Measurements from ENCODE around the gene BRD3OS. TPM values are rescaled to one million over a fixed set of nuclear protein-coding genes. Genes with fewer than 3 reads are reported as not detected.
A peak's percentile ranks its signal among the peaks of the same experiment; 100 is the strongest.

The BRD3OS gene
- total and polyA plus RNA-seq, 9 donors, result 14.5 to 28.1 (median 21.1) TPM

DNA sequence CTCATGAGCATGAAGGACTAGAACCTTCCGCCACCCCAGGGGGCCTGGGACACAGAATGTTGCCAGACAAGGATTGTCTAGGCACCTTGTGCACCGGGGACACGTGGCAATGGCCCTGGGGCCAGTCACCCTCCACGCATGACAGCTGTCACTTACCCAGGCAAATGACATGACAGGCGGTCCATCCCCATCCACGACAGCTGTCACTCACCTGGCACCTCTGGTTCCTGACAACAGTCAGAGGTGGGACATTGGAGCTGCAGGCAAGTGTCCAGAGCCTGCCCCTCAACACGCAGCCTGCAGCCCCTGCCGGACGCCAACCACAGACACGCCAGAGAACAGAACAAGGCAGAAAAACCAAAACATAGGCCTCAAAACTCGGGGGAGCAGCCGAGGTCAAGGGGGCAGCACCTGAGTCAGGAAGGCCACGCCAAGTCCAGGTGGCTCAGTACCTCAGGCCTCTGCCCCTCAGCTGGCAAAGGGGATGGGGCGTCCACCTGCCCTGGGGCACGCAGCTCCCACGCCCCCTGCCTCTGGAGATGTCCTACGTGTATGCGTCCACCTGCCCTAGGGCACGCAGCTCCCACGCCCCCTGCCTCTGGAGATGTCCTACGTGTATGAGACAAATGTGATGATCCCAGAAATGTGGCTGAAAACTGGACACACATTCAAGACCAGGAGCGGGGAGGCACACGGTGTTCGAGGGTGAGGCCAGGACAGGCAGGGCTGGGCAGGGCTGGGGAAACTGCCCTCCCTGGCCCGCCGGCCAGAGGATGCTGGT lies 47.7 kb upstream of the BRD3OS start:
- peak in 2 of 5 donors; percentile 11 to 32 for DNase-seq
- TF ChIP-seq, protein P1, sequence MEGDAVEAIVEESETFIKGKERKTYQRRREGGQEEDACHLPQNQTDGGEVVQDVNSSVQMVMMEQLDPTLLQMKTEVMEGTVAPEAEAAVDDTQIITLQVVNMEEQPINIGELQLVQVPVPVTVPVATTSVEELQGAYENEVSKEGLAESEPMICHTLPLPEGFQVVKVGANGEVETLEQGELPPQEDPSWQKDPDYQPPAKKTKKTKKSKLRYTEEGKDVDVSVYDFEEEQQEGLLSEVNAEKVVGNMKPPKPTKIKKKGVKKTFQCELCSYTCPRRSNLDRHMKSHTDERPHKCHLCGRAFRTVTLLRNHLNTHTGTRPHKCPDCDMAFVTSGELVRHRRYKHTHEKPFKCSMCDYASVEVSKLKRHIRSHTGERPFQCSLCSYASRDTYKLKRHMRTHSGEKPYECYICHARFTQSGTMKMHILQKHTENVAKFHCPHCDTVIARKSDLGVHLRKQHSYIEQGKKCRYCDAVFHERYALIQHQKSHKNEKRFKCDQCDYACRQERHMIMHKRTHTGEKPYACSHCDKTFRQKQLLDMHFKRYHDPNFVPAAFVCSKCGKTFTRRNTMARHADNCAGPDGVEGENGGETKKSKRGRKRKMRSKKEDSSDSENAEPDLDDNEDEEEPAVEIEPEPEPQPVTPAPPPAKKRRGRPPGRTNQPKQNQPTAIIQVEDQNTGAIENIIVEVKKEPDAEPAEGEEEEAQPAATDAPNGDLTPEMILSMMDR (IDR thresholded peaks at IDR 0.05), result no peak
- TF ChIP-seq POLR2A (IDR thresholded peaks at IDR 0.05) (no peak), EP300 (IDR thresholded peaks at IDR 0.05) (no peak)
- Histone ChIP-seq H3K9me3 (no peaks in the 10 kb centered on the region), H3K4me3 (no peak overlapping the region), H3K27me3 (no peaks in the 10 kb centered on the region), H3K36me3 (no peaks in the 10 kb centered on the region), H3K27ac (no peak overlapping the region), H3K4me1 (ENCODE audit: insufficient read depth) (peaks cover 11% of the 10 kb centered on the region)
- 90 to 93% (median 92%) methylated on average over 25 to 26 of the region's 26 CpGs for WGBS, 3 donors
- intact Hi-C loops (cut with DNase I), result no loop called here

DNA sequence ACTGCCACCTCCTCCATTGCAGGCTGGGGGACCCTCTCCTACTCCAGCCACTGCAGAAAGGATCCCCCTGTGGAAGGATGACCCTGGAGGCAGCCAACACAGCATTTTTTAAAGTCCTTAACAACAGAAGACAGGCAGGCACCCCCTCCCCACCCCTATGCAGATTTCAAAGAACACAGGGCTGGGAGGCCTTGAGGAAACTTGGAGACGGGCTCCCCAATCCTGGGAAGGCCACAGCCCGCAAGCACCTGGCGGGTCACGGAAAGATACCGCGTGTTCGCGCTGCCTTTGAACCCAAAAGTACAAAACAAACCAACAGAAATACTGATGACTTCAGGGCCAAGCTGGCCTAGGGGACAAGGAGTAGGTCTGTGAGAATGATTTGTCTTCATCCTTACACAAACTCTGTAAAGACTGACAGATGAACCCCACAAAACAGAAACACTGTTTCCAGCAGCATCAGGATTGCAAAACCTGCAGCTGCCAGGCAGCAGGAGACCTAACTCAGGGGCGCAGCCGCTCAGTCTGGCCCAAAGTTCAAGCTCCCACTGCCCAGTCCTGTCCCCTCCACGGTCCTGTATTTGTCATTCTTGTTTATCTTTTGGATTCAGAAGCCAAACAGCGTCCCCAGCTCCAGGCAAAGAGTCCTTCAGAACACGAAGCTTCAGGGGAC lies 46.9 kb upstream of the BRD3OS start:
- WGBS, 3 donors, result 82 to 94% (median 86%) methylated on average over 13 of the region's 13 CpGs
- H3K36me3 ChIP-seq, result no peaks in the 10 kb centered on the region
- H3K27ac ChIP-seq, result no peak overlapping the region
- peak in 1 of 5 donors; percentile 25 for DNase-seq
- TF ChIP-seq EP300 (IDR thresholded peaks at IDR 0.05) (no peak), POLR2A (IDR thresholded peaks at IDR 0.05) (no peak)
- TF ChIP-seq, protein P1 (IDR thresholded peaks at IDR 0.05), result no peak
- H3K4me3 ChIP-seq, result no peak overlapping the region
- no peaks in the 10 kb centered on the region for H3K9me3 ChIP-seq
- intact Hi-C loops (cut with DNase I), result no loop called here
- H3K4me1 ChIP-seq (ENCODE audit: insufficient read depth), result peaks cover 11% of the 10 kb centered on the region
- no peaks in the 10 kb centered on the region for H3K27me3 ChIP-seq

DNA sequence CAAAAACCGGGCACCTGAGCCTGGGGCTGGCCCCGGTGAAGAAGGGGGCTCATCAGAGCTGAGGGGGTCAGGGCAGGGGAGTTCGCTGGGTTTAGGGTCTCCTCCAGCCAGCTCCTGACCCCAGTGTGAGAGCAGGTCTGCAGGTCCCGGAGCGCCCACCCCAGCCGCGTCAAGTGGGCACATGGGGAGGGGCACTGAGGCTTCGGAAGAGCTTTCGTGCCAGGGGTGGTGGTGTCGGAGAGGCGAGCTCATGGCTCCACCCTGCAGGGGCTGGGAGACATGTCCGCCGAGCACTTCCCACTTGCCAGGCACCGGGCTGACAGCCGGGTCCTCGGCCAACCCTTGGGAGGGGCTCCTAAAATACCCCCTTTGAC lies 46.4 kb upstream of the BRD3OS start:
- Histone ChIP-seq H3K4me1 (ENCODE audit: insufficient read depth) (peaks cover 11% of the 10 kb centered on the region), H3K4me3 (no peak overlapping the region), H3K27me3 (no peaks in the 10 kb centered on the region), H3K36me3 (no peaks in the 10 kb centered on the region), H3K27ac (no peak overlapping the region), H3K9me3 (no peaks in the 10 kb centered on the region)
- DNase-seq, result no peak
- intact Hi-C loops (cut with DNase I), result no loop called here
- TF ChIP-seq, protein P1 (IDR thresholded peaks at IDR 0.05), result no peak
- TF ChIP-seq POLR2A (IDR thresholded peaks at IDR 0.05) (no peak), EP300 (IDR thresholded peaks at IDR 0.05) (no peak)
- WGBS, 3 donors, result 51 to 65% (median 64%) methylated on average over 13 to 16 of the region's 16 CpGs

DNA sequence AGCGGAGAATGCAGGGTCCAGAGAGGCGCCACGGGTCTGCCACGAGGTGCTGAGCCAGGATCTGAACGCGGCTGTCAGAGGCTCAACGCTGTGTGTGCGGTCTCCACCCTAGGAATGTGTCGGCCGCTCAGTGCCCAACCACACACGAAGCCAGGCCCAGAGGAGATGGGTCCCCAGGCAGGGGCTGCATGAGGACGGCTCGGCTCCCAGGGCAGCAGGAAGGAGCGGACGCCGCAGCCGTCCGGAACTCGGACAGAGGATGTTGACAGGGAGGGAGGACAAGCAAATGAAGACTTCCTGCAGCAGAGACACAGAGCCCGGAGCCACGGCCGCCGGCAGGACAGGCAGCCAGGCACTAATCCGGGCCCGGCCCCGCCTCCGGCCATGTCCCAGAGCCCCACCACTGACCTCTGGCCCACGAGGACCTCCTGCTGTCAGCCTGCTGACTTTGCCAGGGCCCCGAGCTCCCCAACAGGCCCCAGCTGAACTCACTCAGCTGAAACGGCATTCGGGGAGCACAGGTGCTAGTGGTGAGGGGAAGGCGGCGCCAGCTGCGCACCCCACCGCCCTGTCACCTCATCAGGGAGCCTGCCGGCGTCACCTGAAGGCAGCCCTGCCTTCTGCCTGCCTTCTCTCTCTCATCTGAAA lies 45.9 kb upstream of the BRD3OS start:
- 22 to 38% (median 23%) methylated on average over 32 to 37 of the region's 37 CpGs for WGBS, 3 donors
- peaks cover 11% of the 10 kb centered on the region for H3K4me1 ChIP-seq (ENCODE audit: insufficient read depth)
- H3K27me3 ChIP-seq, result no peaks in the 10 kb centered on the region
- intact Hi-C loops (cut with DNase I), result no loop called here
- H3K9me3 ChIP-seq, result no peaks in the 10 kb centered on the region
- no peak overlapping the region for H3K4me3 ChIP-seq
- DNase-seq, result peak in 1 of 5 donors; percentile 48
- TF ChIP-seq, protein P1 (IDR thresholded peaks at IDR 0.05), result no peak
- TF ChIP-seq POLR2A (IDR thresholded peaks at IDR 0.05) (no peak), EP300 (IDR thresholded peaks at IDR 0.05) (no peak)
- H3K36me3 ChIP-seq, result no peaks in the 10 kb centered on the region
- no peak overlapping the region for H3K27ac ChIP-seq

All from ovary (tissue), 9 donors.